Measurements from ENCODE around the gene TRIM65. TPM values are rescaled to one million over a fixed set of nuclear protein-coding genes. Genes with fewer than 3 reads are reported as not detected.

TRIM65 gene
- total and polyA plus RNA-seq, 2 of the 4 experiments (the other 2 are of a cell fraction), result 7.9 to 10.6 TPM

- H3K4me2 ChIP-seq (ENCODE audit: low read depth, low read length), result no peak overlapping the region
- TF ChIP-seq USF2 (IDR thresholded peaks at IDR 0.05; ENCODE audit: low read depth, low read length) (no peak), CEBPB (IDR thresholded peaks at IDR 0.05; ENCODE audit: low read depth, low read length) (no peak), BHLHE40 (IDR thresholded peaks at IDR 0.05; ENCODE audit: low read depth, low read length) (no peak), FOS (IDR thresholded peaks at IDR 0.05; ENCODE audit: low read depth, low read length) (no peak), ELK1 (IDR thresholded peaks at IDR 0.05; ENCODE audit: borderline replicate concordance, low read depth, low read length) (no peak), RCOR1 (IDR thresholded peaks at IDR 0.05; ENCODE audit: insufficient replicate concordance, low read length) (no peak), MXI1 (IDR thresholded peaks at IDR 0.05; ENCODE audit: borderline replicate concordance, low read depth, low read length) (no peak), MAZ (IDR thresholded peaks at IDR 0.05; ENCODE audit: borderline replicate concordance, low read depth, low read length) (no peak), RAD21 (IDR thresholded peaks at IDR 0.05; ENCODE audit: low read length) (no peak), NFE2L2 (IDR thresholded peaks at IDR 0.05; ENCODE audit: low read depth, low read length) (no peak), SMC3 (IDR thresholded peaks at IDR 0.05; ENCODE audit: low read depth, low read length) (no peak), MAFK (IDR thresholded peaks at IDR 0.05; ENCODE audit: low read depth, low read length) (no peak), CHD1 (IDR thresholded peaks at IDR 0.05; ENCODE audit: low read depth, low read length) (no peak), RFX5 (IDR thresholded peaks at IDR 0.05; ENCODE audit: low read depth, low read length) (no peak), CTCF (conservative IDR thresholded peaks at IDR 0.05; ENCODE audit: low read depth, low read length) (no peak), POLR2A (IDR thresholded peaks at IDR 0.05; ENCODE audit: low read depth, low read length) (no peak)
- H2BK15ac ChIP-seq (ENCODE audit: low read depth, low read length), result no peak overlapping the region
- H3K27me3 ChIP-seq (ENCODE audit: control insufficient read depth, insufficient read depth, low read length), result no peaks in the 10 kb centered on the region
- no peak overlapping the region for H4K5ac ChIP-seq (ENCODE audit: low read depth, low read length)
- H3K9me3 ChIP-seq (ENCODE audit: control insufficient read depth, insufficient read depth, low read length), result no peaks in the 10 kb centered on the region
- no TSS peak for BruUV-seq (replicated peaks)
- in situ Hi-C loops (cut with MboI; ENCODE audit: low sequenced_read_pairs) (no loop called here), intact Hi-C loops (cut with micrococcal nuclease) (no loop called here), dilution Hi-C loops (cut with HindIII; ENCODE audit: low sequenced_read_pairs, unreplicated experiment) (no loop called here)
- H3K27ac ChIP-seq (ENCODE audit: insufficient read depth, low read length), result no peak overlapping the region
- ChIA-PET CTCF (no interaction called here), POLR2A (ENCODE audit: unreplicated experiment) (no interaction called here)
- H3K4me1 ChIP-seq (ENCODE audit: control insufficient read depth, insufficient read depth, low read length), result peaks cover 7% of the 10 kb centered on the region; the same call in 1 of the 2 replicates
- H2BK120ac ChIP-seq (ENCODE audit: low read depth, low read length), result no peak overlapping the region
- H3K23ac ChIP-seq (ENCODE audit: low read depth, low read length), result no peak overlapping the region
- no peak overlapping the region for H2AK9ac ChIP-seq (replicated peaks; ENCODE audit: low read depth, low read length, poor library complexity)
- ATAC-seq (ENCODE audit: low read depth) (no peak), DNase-seq (no peak)
- H4K20me1 ChIP-seq (ENCODE audit: insufficient read depth, low read length), result no peaks in the 10 kb centered on the region
- H3K14ac ChIP-seq (replicated peaks; ENCODE audit: low read depth, low read length), result no peak overlapping the region
- H2AFZ ChIP-seq (replicated peaks; ENCODE audit: low read length, poor library complexity), result no peak overlapping the region
- H3K18ac ChIP-seq (ENCODE audit: low read depth, low read length), result no peak overlapping the region
- no peak overlapping the region for H3K56ac ChIP-seq (ENCODE audit: extremely low read depth, insufficient read depth, low read length)
- no peak overlapping the region for H4K8ac ChIP-seq (ENCODE audit: low read depth in 2 of 2, low read length in 2 of 2)
- peaks cover 16 to 41% of the 10 kb centered on the region in 2 experiments for H3K79me1 ChIP-seq (ENCODE audit: low read depth in 1 of 2, low read length in 2 of 2)
- no peak overlapping the region for H2BK5ac ChIP-seq (ENCODE audit: low read depth, low read length, poor library complexity, severe bottlenecking)
- H4K91ac ChIP-seq (ENCODE audit: insufficient read depth, low read depth, low read length), result no peak overlapping the region
- no peak overlapping the region for H3K4ac ChIP-seq (ENCODE audit: low read depth, low read length)
- H2BK20ac ChIP-seq (ENCODE audit: low read depth, low read length), result no peak overlapping the region
- H3K9me1 ChIP-seq (ENCODE audit: insufficient read depth, low read length), result peaks cover 9% of the 10 kb centered on the region; the same call in 1 of the 2 replicates
- no peak overlapping the region for H3K9ac ChIP-seq (ENCODE audit: low read depth, low read length)
- WGBS, 2 experiments (ENCODE audit: extremely low coverage in 2 of 2, insufficient read length in 1 of 2), result 100% methylated on average over 3 of the region's 16 CpGs; no CpG with 5 or more reads in 1 of the 2 experiments
- no peak overlapping the region for H3K4me3 ChIP-seq (ENCODE audit: insufficient read depth, low read depth, low read length)
- no peak overlapping the region; the same call in 1 of the 2 replicates for H2AK5ac ChIP-seq (ENCODE audit: low read depth, low read length)
- peaks cover 30% of the 10 kb centered on the region for H3K36me3 ChIP-seq (ENCODE audit: control insufficient read depth, insufficient read depth, low read length)
These were observed 2.0 kb upstream of the TRIM65 start for GRCh38 chr17:75898791-75899190.

All from IMR-90 (cell line).